ENCODE data around the gene TNFRSF12A. TPM values are rescaled to one million over a fixed set of nuclear protein-coding genes. Genes with fewer than 3 reads are reported as not detected.
"Not testable (repeated sequence)": the region's sequence is repeated elsewhere in the genome, so short reads cannot be mapped to it uniquely, and the experiment has no call there.

The TNFRSF12A gene
- total RNA-seq, 1 donor from 2014 or later: 196 TPM

DNA sequence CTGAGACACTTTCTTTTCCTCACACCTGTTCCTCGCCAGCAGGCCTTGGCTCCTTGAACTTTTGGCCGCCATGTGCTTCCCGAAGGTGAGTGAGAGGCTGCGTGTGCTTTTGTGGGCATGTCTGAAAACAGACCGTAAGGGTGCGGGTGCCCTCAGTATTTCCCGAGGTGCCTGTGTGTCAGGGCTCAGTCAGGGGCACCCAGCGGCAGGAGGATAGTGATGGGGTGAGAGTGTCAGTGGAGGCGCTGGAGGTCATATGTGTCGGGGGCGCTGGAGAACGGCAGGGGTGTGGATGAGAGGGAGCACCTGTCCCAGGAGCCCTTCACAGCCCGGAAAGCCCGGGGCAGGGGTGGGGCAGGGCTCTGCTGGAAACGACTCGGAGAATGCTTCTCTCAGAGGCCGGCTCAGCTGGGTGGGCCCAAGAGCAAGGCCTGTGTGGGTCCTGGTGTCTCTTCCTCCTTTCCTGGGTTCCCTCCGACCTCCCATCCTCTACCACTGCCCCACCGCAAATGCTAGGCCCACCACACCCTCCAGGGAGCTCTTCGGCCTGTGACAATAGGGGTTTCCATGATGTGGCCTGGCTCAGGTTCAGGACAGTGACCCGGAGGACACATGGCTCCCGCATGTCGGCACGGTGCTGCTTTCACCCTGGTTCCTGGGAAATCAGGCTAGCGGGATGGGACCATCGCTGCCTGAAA lies 45.7 kb downstream of the TNFRSF12A start:
- DNase-seq (ENCODE audit: low read depth): no peak

DNA sequence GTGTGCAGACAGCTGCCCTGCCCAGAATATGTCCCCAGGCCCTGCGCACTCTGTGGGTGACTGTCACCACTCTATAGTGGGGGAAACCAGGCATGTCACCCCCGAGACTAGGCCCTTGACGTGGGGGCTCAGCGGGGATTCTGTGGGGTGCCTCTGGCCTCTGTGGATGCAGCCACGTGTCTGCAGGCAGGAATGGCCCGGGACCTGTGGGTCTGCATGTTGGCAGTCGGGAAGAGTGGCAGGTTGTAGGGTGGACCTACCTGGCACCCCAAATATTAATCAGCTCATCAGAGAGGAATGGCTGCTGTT lies 46.2 kb downstream of the TNFRSF12A start:
- no peak for DNase-seq (ENCODE audit: low read depth)

DNA sequence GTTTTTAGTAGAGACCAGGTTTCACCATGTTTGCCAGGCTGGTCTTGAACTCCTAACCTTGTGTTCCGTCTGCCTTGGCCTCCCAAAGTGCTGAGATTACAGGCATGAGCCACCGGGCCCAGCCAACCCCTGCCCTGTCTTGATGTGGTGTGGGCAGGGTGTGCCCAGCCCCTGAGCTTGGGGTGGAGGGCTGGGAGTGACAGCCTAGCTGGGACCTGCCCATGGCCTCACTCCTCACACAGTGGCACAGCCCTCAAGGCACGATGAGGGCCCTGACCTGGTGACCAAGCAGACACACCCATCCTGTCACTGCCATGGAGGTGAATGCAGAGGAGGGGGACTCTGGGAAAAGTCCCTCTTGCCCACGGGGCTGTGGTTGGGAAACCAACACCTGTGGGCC lies 48.3 kb downstream of the TNFRSF12A start:
- no peak for DNase-seq (ENCODE audit: low read depth)

DNA sequence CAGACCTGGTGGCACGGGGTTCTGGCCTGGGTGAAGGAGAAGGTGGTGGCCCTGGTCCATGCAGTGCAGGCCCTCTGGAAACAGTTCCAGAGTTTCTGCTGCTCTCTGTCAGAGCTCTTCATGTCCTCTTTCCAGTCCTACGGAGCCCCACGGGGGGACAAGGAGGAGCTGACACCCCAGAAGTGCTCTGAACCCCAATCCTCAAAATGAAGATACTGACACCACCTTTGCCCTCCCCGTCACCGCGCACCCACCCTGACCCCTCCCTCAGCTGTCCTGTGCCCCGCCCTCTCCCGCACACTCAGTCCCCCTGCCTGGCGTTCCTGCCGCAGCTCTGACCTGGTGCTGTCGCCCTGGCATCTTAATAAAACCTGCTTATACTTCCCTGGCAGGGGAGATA lies 49.0 kb downstream of the TNFRSF12A start:
- DNase-seq (ENCODE audit: low read depth): not testable (repeated sequence)

DNA sequence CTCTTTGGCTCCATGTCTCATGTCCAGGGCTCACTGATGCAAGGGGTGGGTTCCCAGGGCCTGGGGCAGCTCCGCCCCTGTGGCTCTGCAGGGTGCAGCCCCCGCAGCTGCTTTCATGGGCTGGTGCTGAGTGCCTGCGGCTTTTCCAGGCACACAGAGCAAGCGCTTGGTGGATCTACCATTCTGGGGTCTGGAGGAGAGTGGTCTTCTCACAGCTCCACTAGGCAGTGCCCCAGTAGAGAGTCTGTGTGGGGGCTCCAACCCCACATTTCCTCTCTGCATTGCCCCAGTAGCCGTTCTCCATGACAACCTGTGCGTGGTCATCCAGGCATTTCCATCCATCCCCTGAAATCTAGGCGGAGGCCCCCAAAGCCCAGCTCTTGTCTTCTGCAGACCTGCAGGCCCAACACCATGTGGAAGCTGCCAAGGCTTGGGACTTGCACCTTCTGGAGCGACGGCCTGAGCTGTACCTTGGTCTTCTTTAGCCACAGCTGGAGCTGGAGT lies 50.5 kb downstream of the TNFRSF12A start:
- DNase-seq (ENCODE audit: low read depth): no peak

DNA sequence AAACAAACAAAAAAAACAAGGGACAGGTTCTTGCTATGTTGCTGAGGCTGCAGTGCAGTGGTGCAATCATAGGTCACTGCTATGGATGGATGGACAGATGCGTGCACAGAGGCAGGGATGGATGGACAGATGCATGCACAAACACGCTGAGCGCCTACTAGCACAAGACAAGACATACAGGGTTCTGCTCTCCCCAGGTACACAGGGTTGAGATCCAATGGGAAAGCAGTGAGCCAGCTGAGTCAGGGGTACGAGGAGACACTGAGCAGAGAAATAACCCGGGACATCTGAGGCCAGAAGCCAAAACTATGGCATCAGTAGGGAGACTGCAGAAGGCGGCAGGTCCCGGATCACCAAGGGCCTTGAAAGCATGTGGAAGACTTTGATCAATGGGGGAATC lies 51.5 kb downstream of the TNFRSF12A start:
- DNase-seq (ENCODE audit: low read depth): no peak

Other genes starting within 250 kb of the TNFRSF12A start
- 239 and 444 TPM in 2 replicates for gene ELOB, start 243.1 kb upstream of the TNFRSF12A start, total RNA-seq
- gene PRSS33, start 232.8 kb upstream of the TNFRSF12A start, total RNA-seq: not detected in 2 replicates
- not detected in 2 replicates for gene PRSS41, start 221.9 kb upstream of the TNFRSF12A start, total RNA-seq
- gene PRSS21, start 203.1 kb upstream of the TNFRSF12A start, total RNA-seq: 1.2 and 3.1 TPM in 2 replicates
- 0.25 and 1.2 TPM in 2 replicates for gene ZG16B, start 190.1 kb upstream of the TNFRSF12A start, total RNA-seq
- 1.8 and 5.4 TPM in 2 replicates for gene PRSS22, start 162.2 kb upstream of the TNFRSF12A start, total RNA-seq
- 39.4 and 39.9 TPM in 2 replicates for gene FLYWCH2, start 137.2 kb upstream of the TNFRSF12A start, total RNA-seq
- gene FLYWCH1, start 108.4 kb upstream of the TNFRSF12A start, total RNA-seq: 35.3 and 42.9 TPM in 2 replicates
- 0.50 and 1.9 TPM in 2 replicates for gene KREMEN2, start 56.1 kb upstream of the TNFRSF12A start, total RNA-seq
- 2.3 and 17.5 TPM in 2 replicates for gene PAQR4, start 51.0 kb upstream of the TNFRSF12A start, total RNA-seq
- 0.55 and 4.5 TPM in 2 replicates for gene PKMYT1, start 39.9 kb upstream of the TNFRSF12A start, total RNA-seq
- 0.20 and 0.35 TPM in 2 replicates for gene CLDN9, start 7.4 kb upstream of the TNFRSF12A start, total RNA-seq
- 0.70 and 26.6 TPM in 2 replicates for gene CLDN6, start 2.2 kb upstream of the TNFRSF12A start, total RNA-seq
- 8.5 and 13.0 TPM in 2 replicates for gene HCFC1R1, start 3.6 kb downstream of the TNFRSF12A start, total RNA-seq
- gene THOC6, start 3.7 kb downstream of the TNFRSF12A start, total RNA-seq: 13.5 and 13.7 TPM in 2 replicates
- 0.30 and 8.3 TPM in 2 replicates for gene BICDL2, start 16.6 kb downstream of the TNFRSF12A start, total RNA-seq
- under 0.01 and 0.10 TPM in 2 replicates for gene MMP25, start 26.2 kb downstream of the TNFRSF12A start, total RNA-seq
- gene IL32, start 45.3 kb downstream of the TNFRSF12A start, total RNA-seq: 261 and 520 TPM in 2 replicates
- gene ZSCAN10, start 78.9 kb downstream of the TNFRSF12A start, total RNA-seq: not detected in 2 replicates
- gene ZNF205, start 92.2 kb downstream of the TNFRSF12A start, total RNA-seq: 15.2 and 20.5 TPM in 2 replicates
- 6.1 and 19.3 TPM in 2 replicates for gene ZNF213, start 114.7 kb downstream of the TNFRSF12A start, total RNA-seq
- gene OR1F1, start 167.8 kb downstream of the TNFRSF12A start, total RNA-seq: not detected in 2 replicates
- 13.4 and 13.7 TPM in 2 replicates for gene ZNF200, start 214.8 kb downstream of the TNFRSF12A start, total RNA-seq
- 0.10 TPM in 1 of 2 replicates, not detected in the other for gene MEFV, start 236.3 kb downstream of the TNFRSF12A start, total RNA-seq